HG02798 (cell line): ENCODE data around the gene LAMB1.

ENCODE experiments used
- ATAC-seq: cut with Tn5 transposase; IDR thresholded peaks from one replicate; pipeline ENCODE4 v1.9.1; 2021; ENCODE audit warnings: mild to moderate bottlenecking; ENCODE audit not compliant: unreplicated experiment, poor library complexity

LAMB1 gene

GRCh38 chr7:108020585-108020984 is 17.6 kb upstream of the LAMB1 start:
- no peak for ATAC-seq

GRCh38 chr7:108018668-108019067 is 15.7 kb upstream of the LAMB1 start:
- ATAC-seq: no peak

GRCh38 chr7:108017776-108018151 is 14.8 kb upstream of the LAMB1 start:
- ATAC-seq: no peak

GRCh38 chr7:108016841-108017775 is 14.1 kb upstream of the LAMB1 start:
- no peak for ATAC-seq

GRCh38 chr7:108015740-108016139 is 12.8 kb upstream of the LAMB1 start:
- ATAC-seq: no peak

GRCh38 chr7:108014747-108015682 is 12.1 kb upstream of the LAMB1 start:
- no peak for ATAC-seq

- no peak for ATAC-seq
Measured at GRCh38 chr7:108014215-108014614, 11.3 kb upstream of the LAMB1 start.

GRCh38 chr7:108012499-108013430 is 9.8 kb upstream of the LAMB1 start:
- ATAC-seq: no peak

GRCh38 chr7:108010377-108010776 is 7.4 kb upstream of the LAMB1 start:
- no peak for ATAC-seq

DNA sequence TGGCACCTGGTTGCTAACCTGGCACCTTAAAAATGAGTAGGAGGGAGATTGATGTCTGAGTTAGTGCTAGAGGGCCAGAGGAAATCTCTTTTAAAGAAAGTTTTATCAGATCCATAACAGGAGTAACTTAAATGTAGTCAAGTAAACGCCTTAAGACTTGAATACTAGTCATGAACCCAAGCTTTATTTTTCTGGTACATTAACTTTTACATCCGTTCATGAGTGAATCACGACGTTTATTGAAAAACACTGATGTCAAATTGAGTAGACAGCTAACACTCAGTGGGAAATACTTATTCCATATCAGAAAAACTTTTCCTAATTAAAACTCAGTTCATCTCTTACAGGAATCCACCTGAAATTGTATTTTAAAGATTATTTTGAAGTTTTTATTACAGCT is 6.9 kb upstream of the LAMB1 start:
- no peak for ATAC-seq

DNA sequence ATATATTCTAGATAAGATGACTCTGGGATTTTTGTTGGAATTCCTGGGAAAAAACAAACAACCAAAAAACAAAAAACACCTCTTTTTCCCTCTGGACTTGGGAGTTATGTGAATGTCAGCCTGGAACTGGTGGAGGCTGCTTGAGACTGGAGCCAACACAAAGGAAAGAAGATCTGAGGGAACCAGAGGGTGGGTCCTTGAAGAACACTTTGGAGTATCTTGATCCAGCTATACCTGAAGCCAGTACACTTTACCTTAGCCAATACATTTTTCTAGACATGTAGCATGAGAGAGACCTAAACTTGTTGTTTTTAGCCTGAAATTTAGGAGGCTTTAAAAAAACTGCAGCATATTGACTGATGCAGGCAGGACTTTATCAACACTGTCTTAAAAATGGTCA is 5.9 kb upstream of the LAMB1 start:
- ATAC-seq: no peak

- no peak for ATAC-seq
Measured at GRCh38 chr7:108008240-108008639, 5.3 kb upstream of the LAMB1 start.

DNA sequence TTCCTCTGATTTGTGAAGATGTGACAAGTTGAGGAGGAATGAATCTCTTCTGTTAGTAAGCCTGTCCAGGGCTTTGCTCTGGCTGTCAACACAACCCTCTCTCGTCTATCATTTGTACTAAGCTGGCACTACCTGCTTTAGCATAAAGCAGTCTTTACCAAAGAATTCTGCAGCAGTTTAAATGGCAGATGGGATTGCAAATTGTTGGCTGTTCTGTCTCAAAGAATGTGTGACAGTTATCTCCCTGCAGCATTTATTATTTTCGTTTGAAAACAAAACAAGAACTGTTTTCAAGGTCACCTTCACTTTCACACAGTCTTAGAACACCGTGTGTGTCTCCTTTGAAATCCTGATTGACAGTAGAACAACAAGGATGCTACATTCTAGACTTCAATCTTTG is 4.8 kb upstream of the LAMB1 start:
- ATAC-seq: no peak

GRCh38 chr7:108007261-108007660 is 4.3 kb upstream of the LAMB1 start:
- ATAC-seq: no peak

GRCh38 chr7:108004220-108005142 is 1.5 kb upstream of the LAMB1 start:
- ATAC-seq: no peak

- ATAC-seq: no peak
Measured at GRCh38 chr7:108003599-108003935, 606 bp upstream of the LAMB1 start.

- ATAC-seq: no peak
Measured at GRCh38 chr7:108001764-108002725, 916 bp downstream of the LAMB1 start.
